ENCODE measurements around the gene UGP2.
"Not testable (repeated sequence)": the region's sequence is repeated elsewhere in the genome, so short reads cannot be mapped to it uniquely, and the experiment has no call there.

Gene UGP2

GRCh38 chr2:63841254-63842022 lies at the start of gene UGP2:
Gene UGP2, plus strand, starts transcription at chr2:63841896. Its CDS starts 290 bp downstream, at chr2:63842186.
- peak; percentile 76 to 79 for DNase-seq

- DNase-seq: no peak
Measured at GRCh38 chr2:63792530-63792929, 49.2 kb upstream of the UGP2 start.

- no peak for DNase-seq
Measured at GRCh38 chr2:63796366-63796765, 45.3 kb upstream of the UGP2 start.

GRCh38 chr2:63796796-63797195 lies 44.9 kb upstream of the UGP2 start:
- no peak for DNase-seq

GRCh38 chr2:63801455-63801854 lies 40.2 kb upstream of the UGP2 start:
- no peak for DNase-seq

GRCh38 chr2:63805412-63805811 lies 36.3 kb upstream of the UGP2 start:
- DNase-seq: no peak

- DNase-seq: not testable (repeated sequence)
Measured at GRCh38 chr2:63808036-63808435, 33.7 kb upstream of the UGP2 start.

GRCh38 chr2:63808911-63809310 lies 32.8 kb upstream of the UGP2 start:
- DNase-seq: not testable (repeated sequence)

GRCh38 chr2:63811063-63811462 lies 30.6 kb upstream of the UGP2 start:
- no peak for DNase-seq

GRCh38 chr2:63811870-63812269 lies 29.8 kb upstream of the UGP2 start:
- DNase-seq: not testable (repeated sequence)

GRCh38 chr2:63814114-63814513 lies 27.6 kb upstream of the UGP2 start:
- DNase-seq: no peak

- DNase-seq: no peak
Measured at GRCh38 chr2:63817382-63817781, 24.3 kb upstream of the UGP2 start.

GRCh38 chr2:63818271-63818670 lies 23.4 kb upstream of the UGP2 start:
- peak in 1 of 2 experiments; percentile 6 for DNase-seq

- peak; percentile 23 to 30 for DNase-seq
Measured at GRCh38 chr2:63819256-63819655, 22.4 kb upstream of the UGP2 start.

GRCh38 chr2:63819765-63820717 lies 21.7 kb upstream of the UGP2 start:
- DNase-seq: no peak

- DNase-seq: no peak
Measured at GRCh38 chr2:63820969-63821368, 20.7 kb upstream of the UGP2 start.

- DNase-seq: no peak
Measured at GRCh38 chr2:63821396-63821795, 20.3 kb upstream of the UGP2 start.

- no peak for DNase-seq
Measured at GRCh38 chr2:63822478-63822877, 19.2 kb upstream of the UGP2 start.

GRCh38 chr2:63827749-63828148 lies 13.9 kb upstream of the UGP2 start:
- DNase-seq: no peak

GRCh38 chr2:63831176-63831575 lies 10.5 kb upstream of the UGP2 start:
- DNase-seq: no peak

- peak; percentile 51 to 78 for DNase-seq
Measured at GRCh38 chr2:63834401-63834800, 7.3 kb upstream of the UGP2 start.

GRCh38 chr2:63837036-63837594 lies 4.6 kb upstream of the UGP2 start:
- no peak for DNase-seq

GRCh38 chr2:63840081-63840784 lies 1.5 kb upstream of the UGP2 start:
- DNase-seq: peak in 1 of 2 experiments; percentile 83
